ENCODE measurements around the gene FYN. TPM values are rescaled to one million over a fixed set of nuclear protein-coding genes. Genes with fewer than 3 reads are reported as not detected.

FYN gene
- total and polyA plus RNA-seq, 10 of the 15 experiments (the other 5 are each of a cell fraction or from before 2014, with no cell fraction given): 51.4 to 247 (median 138) TPM

GRCh38 chr6:111681860-111682259, 191.4 kb downstream of the FYN start:
- BruUV-seq (replicated peaks): no TSS peak
- Histone ChIP-seq H3K4me2 (ENCODE audit: control insufficient read depth, insufficient read depth) (no peak overlapping the region), H4K20me1 (ENCODE audit: control insufficient read depth, insufficient read depth) (no peaks in the 10 kb centered on the region), H3K27me3 (replicated peaks in 1 of 2; ENCODE audit: control insufficient read depth in 2 of 2, insufficient read depth in 2 of 2, low read length in 1 of 2) (no peaks in the 10 kb centered on the region), H3K4me1 (ENCODE audit: control insufficient read depth, insufficient read depth, low read length) (no peaks in the 10 kb centered on the region), H3K9me3 (replicated peaks; ENCODE audit: control insufficient read depth, insufficient read depth, low read length) (no peaks in the 10 kb centered on the region), H3K36me3 (ENCODE audit: control insufficient read depth in 2 of 2, insufficient read depth in 2 of 2, low read length in 1 of 2) (peaks cover 14 to 17% of the 10 kb centered on the region in 2 experiments; a peak in 3 of 4 replicates), H3K79me2 (ENCODE audit: control insufficient read depth, insufficient read depth, low read length) (no peaks in the 10 kb centered on the region), H2AFZ (ENCODE audit: control insufficient read depth, low read depth, low read length) (no peak overlapping the region), H3K9ac (ENCODE audit: control insufficient read depth, insufficient read depth, low read length) (no peak overlapping the region), H3K27ac (ENCODE audit: control insufficient read depth, insufficient read depth) (no peak overlapping the region), H3K4me3 (no peak overlapping the region)
- POLR2A ChIA-PET: no interaction called here
- SMC1A ChIA-PET (ENCODE audit: uncharacterized antibody, unreplicated experiment): interaction anchor here (1.3 to 1.8 kb wide), 3 partner anchors 14 to 314 kb away, joined by 3 to 5 read pairs (median 3); no protein-coding TSS in a partner anchor
- FAIRE-seq (no peak), DNase-seq (ENCODE audit: low read depth, low spot score) (no peak), ATAC-seq (no peak)
- intact Hi-C loops (cut with micrococcal nuclease; ENCODE audit: unreplicated experiment) (no loop called here), in situ Hi-C loops (cut with MboI) (no loop called here)
- WGBS (ENCODE audit: insufficient coverage, insufficient replicate concordance, low lambda C conversion rate, missing lambda C conversion rate): 88% methylated on average over 3 of the region's 3 CpGs
- RAD21 ChIA-PET (ENCODE audit: unreplicated experiment): no interaction called here
- CTCF ChIA-PET: interaction anchor here (1.1 kb wide), 2 partner anchors 28 to 423 kb away, joined by 3 to 4 read pairs; a partner anchor contains a TSS
- TF ChIP-seq TAF1 (IDR thresholded peaks at IDR 0.05; ENCODE audit: borderline replicate concordance, low read depth, low read length): no peak
- no peak for TF ChIP-seq BCL3 (IDR thresholded peaks at IDR 0.05; ENCODE audit: borderline replicate concordance, insufficient read depth, low read depth, low read length, poor library complexity, severe bottlenecking)
- no peak for TF ChIP-seq SKIL (IDR thresholded peaks at IDR 0.05; ENCODE audit: low read depth, poor library complexity, severe bottlenecking)
- no peak for TF ChIP-seq TBL1XR1 (IDR thresholded peaks at IDR 0.05; ENCODE audit: low read depth, low read length)
- no peak for TF ChIP-seq ZNF274 (IDR thresholded peaks at IDR 0.05; ENCODE audit: insufficient read depth, insufficient read length)
- no peak for TF ChIP-seq CHD4 (IDR thresholded peaks at IDR 0.05)
- TF ChIP-seq ZNF384 (IDR thresholded peaks at IDR 0.05; ENCODE audit: borderline replicate concordance, low read depth, low read length): no peak
- no peak for TF ChIP-seq BCLAF1 (IDR thresholded peaks at IDR 0.05)
- no peak for TF ChIP-seq ZBTB40 (IDR thresholded peaks at IDR 0.05; ENCODE audit: borderline replicate concordance)
- TF ChIP-seq YBX1 (IDR thresholded peaks at IDR 0.05): no peak
- no peak for TF ChIP-seq CBX3 (IDR thresholded peaks at IDR 0.05; ENCODE audit: borderline replicate concordance, low read depth)
